A673 (cell line): ENCODE results near the gene IL12RB1. TPM values are rescaled to one million over a fixed set of nuclear protein-coding genes. Genes with fewer than 3 reads are reported as not detected.

Experiments used
- BruUV-seq: library from RNA; stranded (reverse); fragments of 400-500 nt; replicated peaks from 2 replicates; lab custom pipeline; 2021; lab: Mats Ljungman, UMichigan
- CTCF ChIA-PET: fragments of 300-600 bp; sonication (Branson Sonifier 250); formaldehyde crosslinking; loops from one replicate; lab custom pipeline; 2022; ENCODE audit warnings: antibody characterized with exemption; lab: Charles Lee
- POLR2A ChIA-PET: fragments of 300-600 bp; sonication (Branson Sonifier 250); formaldehyde crosslinking; loops from one replicate; lab custom pipeline; 2022; ENCODE audit warnings: antibody characterized with exemption; ENCODE audit not compliant: low non-redundant PET; lab: Charles Lee
- DNase-seq: peaks from one replicate; pipeline ENCODE4 v3.0.0-alpha.2; 2015; ENCODE audit warnings: low spot score
- H3K27ac ChIP-seq: fragments of 200-600 bp; sonication (generic); 2 replicates; pipeline ENCODE4 v1.5.1; 2016; ENCODE audit warnings: mixed run types, low read depth, mild to moderate bottlenecking, mixed read lengths, antibody characterized with exemption, low read length; ENCODE audit not compliant: poor library complexity, severe bottlenecking
- H3K27me3 ChIP-seq: fragments of 200-600 bp; sonication (generic); replicated peaks from 2 replicates; pipeline ENCODE4 v1.6.1; 2017; ENCODE audit warnings: mixed run types, low read depth, mild to moderate bottlenecking, mixed read lengths, antibody characterized with exemption, low read length; ENCODE audit not compliant: insufficient read depth, poor library complexity
- H3K36me3 ChIP-seq: fragments of 200-600 bp; sonication (generic); 2 replicates; pipeline ENCODE4 v1.6.1; 2016; ENCODE audit warnings: mixed run types, mild to moderate bottlenecking, mixed read lengths, antibody characterized with exemption, low read length; ENCODE audit not compliant: insufficient read depth, poor library complexity, severe bottlenecking
- H3K4me1 ChIP-seq: fragments of 200-600 bp; sonication (generic); 2 replicates; pipeline ENCODE4 v1.6.1; 2017; ENCODE audit warnings: mixed run types, mild to moderate bottlenecking, mixed read lengths, antibody characterized with exemption, low read length; ENCODE audit not compliant: insufficient read depth, poor library complexity, severe bottlenecking
- H3K4me3 ChIP-seq: fragments of 200-600 bp; sonication (generic); 2 replicates; pipeline ENCODE4 v1.5.1; 2016; ENCODE audit warnings: low read depth, mixed run types, mild to moderate bottlenecking, mixed read lengths, low read length; ENCODE audit not compliant: poor library complexity, severe bottlenecking
- H3K9me3 ChIP-seq: fragments of 200-600 bp; sonication (generic); 2 replicates; pipeline ENCODE4 v1.6.1; 2016; ENCODE audit warnings: mixed run types, low read depth, mild to moderate bottlenecking, mixed read lengths, antibody characterized with exemption, low read length; ENCODE audit not compliant: poor library complexity, severe bottlenecking
- CTCF ChIP-seq: fragments of 300-800, 200-600 bp; sonication (generic); conservative IDR thresholded peaks from 2 replicates; pipeline ENCODE4 v1.5.1; 2017; ENCODE audit warnings: low read depth, mild to moderate bottlenecking, antibody characterized with exemption, low read length, moderate library complexity, mixed read lengths
- EZH2 ChIP-seq: fragments of 200-600 bp; sonication (generic); IDR thresholded peaks from 2 replicates; pipeline ENCODE4 v1.6.1; 2017; ENCODE audit warnings: borderline replicate concordance, low read depth, mild to moderate bottlenecking, mixed read lengths, antibody characterized with exemption, low read length; ENCODE audit not compliant: poor library complexity, severe bottlenecking
- intact Hi-C: fragments of 100-400 bp; cut with micrococcal nuclease; formaldehyde crosslinking; loops from one replicate; pipeline ENCODE4 v1.10.0; 2022; ENCODE audit not compliant: unreplicated experiment
- total RNA-seq: library from RNA; stranded (reverse); gene quantifications from 2 replicates; pipeline ENCODE4 v1.2.3, GENCODE V29; 2021

IL12RB1 gene
- total RNA-seq, 1 experiment from 2014 or later: not detected

GRCh38 chr19:18122424-18122823 lies 35.7 kb upstream of the IL12RB1 start:
- TF ChIP-seq CTCF (no peak), EZH2 (no peak)
- Histone ChIP-seq H3K4me3 (no peak overlapping the region), H3K4me1 (peaks cover 8% of the 10 kb centered on the region), H3K27ac (no peak overlapping the region), H3K9me3 (no peaks in the 10 kb centered on the region), H3K36me3 (no peaks in the 10 kb centered on the region), H3K27me3 (no peaks in the 10 kb centered on the region)
- BruUV-seq: no TSS peak
- POLR2A ChIA-PET: no interaction called here
- intact Hi-C loops: no loop called here
- CTCF ChIA-PET: no interaction called here
- no peak for DNase-seq

- H3K36me3 ChIP-seq: no peaks in the 10 kb centered on the region
- intact Hi-C loops: no loop called here
- DNase-seq: no peak
- no TSS peak for BruUV-seq
- H3K4me1 ChIP-seq: peaks cover 11% of the 10 kb centered on the region
- no peak overlapping the region for H3K27ac ChIP-seq
- H3K27me3 ChIP-seq: no peaks in the 10 kb centered on the region
- no peak overlapping the region for H3K4me3 ChIP-seq
- ChIA-PET CTCF (no interaction called here), POLR2A (no interaction called here)
- H3K9me3 ChIP-seq: no peaks in the 10 kb centered on the region
- TF ChIP-seq CTCF (no peak), EZH2 (no peak)
These were observed 34.4 kb upstream of the IL12RB1 start for GRCh38 chr19:18121166-18121565.

GRCh38 chr19:18120127-18120526 lies 33.4 kb upstream of the IL12RB1 start:
- H3K36me3 ChIP-seq: no peaks in the 10 kb centered on the region
- POLR2A ChIA-PET: no interaction called here
- CTCF ChIA-PET: interaction anchor here (0.5 kb wide), 1 partner anchor 32 kb away, joined by 5 read pairs; no protein-coding TSS in a partner anchor
- H3K9me3 ChIP-seq: no peaks in the 10 kb centered on the region
- peaks cover 11% of the 10 kb centered on the region for H3K4me1 ChIP-seq
- TF ChIP-seq CTCF (no peak), EZH2 (no peak)
- DNase-seq: no peak
- intact Hi-C loops: no loop called here
- no peak overlapping the region for H3K27ac ChIP-seq
- no peaks in the 10 kb centered on the region for H3K27me3 ChIP-seq
- BruUV-seq: no TSS peak
- no peak overlapping the region for H3K4me3 ChIP-seq
